ENCODE data around the gene RAD21L1.

- no peak for TF ChIP-seq CTCF (IDR thresholded peaks at IDR 0.05)
- TF ChIP-seq POLR2AphosphoS5 (IDR thresholded peaks at IDR 0.05) = no peak
These were observed 16.1 kb upstream of the RAD21L1 start for GRCh38 chr20:1209447-1210387.

All from esophagus muscularis mucosa (tissue), 3 donors.